ENCODE data around the gene PPARA.
"Not testable (repeated sequence)": the region's sequence is repeated elsewhere in the genome, so short reads cannot be mapped to it uniquely, and the experiment has no call there.

PPARA gene

DNA sequence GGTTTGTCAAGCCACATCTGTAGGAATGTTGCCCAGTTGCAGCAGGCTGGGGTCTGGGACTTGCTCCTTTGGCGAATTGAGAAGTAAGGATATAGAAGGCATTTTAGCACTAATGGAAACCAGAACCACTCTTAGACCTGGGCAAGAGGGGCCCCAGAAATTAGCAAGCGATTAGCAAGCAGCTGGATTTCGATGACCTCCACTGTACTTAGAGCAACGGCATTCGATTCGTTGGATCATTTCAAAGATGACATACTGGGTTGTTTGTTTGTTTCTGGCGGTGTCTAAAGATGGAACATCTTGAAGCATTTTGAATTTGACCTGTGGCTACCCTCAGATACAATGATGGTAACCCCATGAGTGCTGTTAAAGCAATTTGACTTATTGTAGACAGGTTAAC, 100.9 kb downstream of the PPARA start:
- no peak for DNase-seq

DNA sequence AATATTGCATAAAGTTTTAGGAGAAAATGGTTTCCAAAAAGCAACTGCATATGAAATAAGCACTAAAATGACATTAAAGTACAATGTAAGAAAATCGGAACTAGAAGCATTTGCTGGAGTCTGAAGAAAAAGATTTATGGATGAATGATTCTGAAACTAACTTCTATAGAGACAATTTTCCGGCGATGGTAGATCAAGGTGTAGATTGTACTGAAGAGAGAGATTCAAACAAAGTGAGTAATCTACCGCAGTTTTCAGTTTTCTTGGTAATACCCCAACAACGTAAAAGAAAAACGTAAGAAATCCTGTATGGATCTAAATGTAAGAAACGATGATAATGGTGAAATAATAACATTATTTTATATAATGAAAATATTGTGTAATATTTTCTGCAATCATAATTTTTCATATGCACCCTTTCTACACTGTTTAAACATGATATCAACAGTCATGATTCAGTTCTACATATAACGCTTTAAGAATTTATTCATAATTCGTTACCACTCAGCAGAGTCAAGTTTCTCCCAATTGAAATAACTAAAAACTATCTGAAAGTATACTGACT, 101.6 kb downstream of the PPARA start:
- DNase-seq = no peak

DNA sequence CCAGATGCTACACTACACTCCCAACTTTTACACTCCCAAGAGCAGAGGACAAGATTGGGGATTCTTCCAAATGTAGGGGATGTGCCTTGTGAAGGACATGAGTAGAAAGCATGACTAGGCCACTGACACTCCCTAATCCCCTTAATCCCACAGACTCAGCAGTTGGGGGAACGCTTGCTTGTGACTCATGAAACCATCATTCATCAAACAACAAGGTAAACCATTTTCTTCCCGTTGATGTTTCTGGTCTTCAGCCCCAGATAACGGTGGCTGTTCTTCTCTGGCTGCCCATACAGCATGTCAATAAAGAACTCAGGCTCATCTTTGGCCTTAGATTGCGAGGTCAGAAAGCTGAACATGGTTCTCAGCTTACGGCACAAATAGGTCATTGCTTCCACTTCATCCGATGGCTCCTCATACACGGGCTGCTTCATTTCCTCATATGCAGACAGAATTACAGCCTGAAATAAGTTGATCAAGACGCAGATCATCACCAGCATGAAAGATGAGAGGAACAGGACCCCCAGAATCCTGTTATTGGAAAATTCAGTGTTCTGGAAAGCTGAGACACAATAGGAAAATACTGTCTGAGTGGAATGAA, 106.1 kb downstream of the PPARA start:
- DNase-seq = no peak

DNA sequence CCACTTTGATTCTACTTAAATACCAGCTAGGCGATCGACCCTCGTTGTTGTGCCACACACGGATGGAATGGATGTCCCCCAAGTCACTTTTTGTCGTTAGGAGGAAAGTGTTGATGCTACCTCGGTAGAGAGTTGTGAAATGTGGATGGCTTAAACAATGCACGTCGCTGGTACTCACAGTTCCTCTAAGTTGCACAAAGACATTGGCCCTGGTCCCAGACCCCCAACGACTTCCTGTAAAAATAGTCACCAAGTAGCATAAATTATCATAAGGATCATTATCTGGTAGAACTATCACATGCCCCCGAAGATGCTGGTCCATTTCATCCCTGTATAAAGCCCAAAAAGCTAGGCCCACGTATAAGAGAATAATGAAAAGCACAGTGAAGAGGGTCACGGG, 109.0 kb downstream of the PPARA start:
- DNase-seq = no peak

- no peak for DNase-seq
Measured at GRCh38 chr22:46260038-46260437, 109.7 kb downstream of the PPARA start.

- DNase-seq = peak; percentile 54
Measured at GRCh38 chr22:46262449-46263215, 112.3 kb downstream of the PPARA start.

- DNase-seq = no peak
Measured at GRCh38 chr22:46263216-46263590, 112.9 kb downstream of the PPARA start, which contains the start of gene PKDREJ. TSS of gene PKDREJ (minus strand) at chr22:46263343. CDS start at chr22:46263322, 21 bp downstream.

GRCh38 chr22:46264520-46264919, 114.2 kb downstream of the PPARA start:
- DNase-seq = not testable (repeated sequence)

- not testable (repeated sequence) for DNase-seq
Measured at GRCh38 chr22:46265627-46266026, 115.3 kb downstream of the PPARA start.

GRCh38 chr22:46267431-46268279, 117.3 kb downstream of the PPARA start, which contains the start of gene TTC38:
TSS of gene TTC38 (plus strand) at chr22:46268008. CDS start at chr22:46268040, 32 bp downstream.
- peak; percentile 86 for DNase-seq

GRCh38 chr22:46269564-46269963, 119.2 kb downstream of the PPARA start:
- no peak for DNase-seq

DNA sequence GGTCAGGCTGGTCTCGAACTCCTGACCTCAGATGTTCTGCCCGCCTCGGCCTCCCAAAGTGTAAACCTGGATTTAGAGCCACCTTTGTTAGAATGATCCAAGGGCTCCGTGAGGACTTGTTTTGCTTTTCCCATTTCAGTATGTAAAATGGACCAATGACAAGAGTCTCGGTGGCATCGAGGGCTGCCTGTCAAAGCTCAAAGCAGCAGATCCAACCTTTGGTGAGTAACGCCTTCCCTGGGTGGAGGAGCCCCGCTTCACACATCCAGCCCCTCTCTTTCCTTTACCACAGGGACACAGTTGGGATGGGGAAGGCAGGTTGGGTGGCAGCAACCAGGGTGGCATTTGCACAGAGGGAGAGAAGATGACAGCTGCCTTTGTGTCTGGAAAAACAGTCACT, 121.9 kb downstream of the PPARA start:
- DNase-seq = no peak

DNA sequence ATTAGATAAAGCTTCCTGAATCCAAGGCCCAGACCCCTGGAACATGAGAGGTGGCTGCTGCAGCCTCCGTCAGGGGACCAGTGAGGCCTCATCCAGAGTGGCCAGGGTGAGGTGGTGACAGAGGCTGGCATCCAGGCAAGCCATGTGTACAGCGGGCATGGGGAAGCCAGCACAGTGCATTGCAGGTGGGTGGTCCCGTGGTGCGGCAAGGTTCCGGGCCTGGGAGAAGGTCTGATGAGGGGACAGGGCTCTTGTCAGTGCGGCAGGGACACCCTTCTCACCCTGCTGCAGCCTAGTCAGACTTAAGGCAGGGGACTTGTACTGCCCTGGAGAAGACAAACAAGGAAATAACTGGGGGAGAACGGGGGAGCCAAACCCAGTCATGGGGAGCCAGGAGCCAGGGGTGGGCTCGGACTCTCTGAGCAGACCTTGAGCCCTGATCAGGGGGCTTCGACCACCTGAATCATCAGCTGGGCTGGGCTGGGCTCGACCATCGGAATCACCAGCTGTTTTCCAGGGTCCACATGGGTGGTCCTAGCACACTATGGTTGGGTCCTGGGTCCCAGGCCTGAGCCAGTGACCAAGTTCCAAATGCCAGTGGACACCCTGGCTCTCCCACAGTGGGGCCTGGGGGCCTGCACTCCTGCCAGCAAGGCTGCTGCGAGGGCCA, 122.6 kb downstream of the PPARA start:
- DNase-seq = no peak

- peak; percentile 30 for DNase-seq
Measured at GRCh38 chr22:46273432-46274148, 123.3 kb downstream of the PPARA start.

DNA sequence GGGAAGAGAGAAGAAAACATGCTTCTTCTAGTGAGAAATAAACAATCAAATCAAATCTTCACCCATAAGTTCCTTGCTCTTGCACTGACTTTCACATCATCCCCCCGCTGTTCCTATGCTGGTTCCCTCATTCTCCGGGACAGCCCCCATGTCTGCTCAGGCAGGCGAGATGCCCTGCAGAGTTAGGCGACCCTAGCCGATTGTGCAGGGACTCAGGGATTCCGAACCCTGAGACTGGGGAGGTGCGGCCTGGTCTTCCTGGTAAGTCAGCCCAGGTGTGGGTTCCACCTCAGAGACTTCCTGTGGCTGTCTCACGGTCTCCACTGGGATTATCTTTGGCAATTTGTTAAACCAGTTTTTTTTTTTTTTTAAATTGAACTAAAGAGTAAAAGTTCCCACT, 124.1 kb downstream of the PPARA start:
- no peak for DNase-seq

- no peak for DNase-seq
Measured at GRCh38 chr22:46275455-46276122, 125.3 kb downstream of the PPARA start.

DNA sequence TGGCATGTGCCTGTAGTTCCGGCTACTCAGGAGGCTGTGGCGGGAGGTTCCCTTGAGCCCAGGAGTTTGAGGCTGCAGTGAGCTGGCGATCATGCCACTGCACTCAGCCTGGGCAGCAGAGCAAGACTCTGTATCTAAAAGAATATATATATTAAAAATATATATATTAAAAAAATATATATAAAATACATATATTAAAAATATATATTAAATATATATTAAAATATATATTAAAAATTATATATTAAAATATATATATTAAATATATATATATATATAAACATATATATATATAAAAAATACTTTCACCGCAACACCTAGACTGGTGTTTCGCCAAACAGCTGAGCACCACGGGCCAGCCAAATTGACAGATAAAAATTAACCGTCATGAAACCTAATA, 126.2 kb downstream of the PPARA start:
- DNase-seq = no peak

DNA sequence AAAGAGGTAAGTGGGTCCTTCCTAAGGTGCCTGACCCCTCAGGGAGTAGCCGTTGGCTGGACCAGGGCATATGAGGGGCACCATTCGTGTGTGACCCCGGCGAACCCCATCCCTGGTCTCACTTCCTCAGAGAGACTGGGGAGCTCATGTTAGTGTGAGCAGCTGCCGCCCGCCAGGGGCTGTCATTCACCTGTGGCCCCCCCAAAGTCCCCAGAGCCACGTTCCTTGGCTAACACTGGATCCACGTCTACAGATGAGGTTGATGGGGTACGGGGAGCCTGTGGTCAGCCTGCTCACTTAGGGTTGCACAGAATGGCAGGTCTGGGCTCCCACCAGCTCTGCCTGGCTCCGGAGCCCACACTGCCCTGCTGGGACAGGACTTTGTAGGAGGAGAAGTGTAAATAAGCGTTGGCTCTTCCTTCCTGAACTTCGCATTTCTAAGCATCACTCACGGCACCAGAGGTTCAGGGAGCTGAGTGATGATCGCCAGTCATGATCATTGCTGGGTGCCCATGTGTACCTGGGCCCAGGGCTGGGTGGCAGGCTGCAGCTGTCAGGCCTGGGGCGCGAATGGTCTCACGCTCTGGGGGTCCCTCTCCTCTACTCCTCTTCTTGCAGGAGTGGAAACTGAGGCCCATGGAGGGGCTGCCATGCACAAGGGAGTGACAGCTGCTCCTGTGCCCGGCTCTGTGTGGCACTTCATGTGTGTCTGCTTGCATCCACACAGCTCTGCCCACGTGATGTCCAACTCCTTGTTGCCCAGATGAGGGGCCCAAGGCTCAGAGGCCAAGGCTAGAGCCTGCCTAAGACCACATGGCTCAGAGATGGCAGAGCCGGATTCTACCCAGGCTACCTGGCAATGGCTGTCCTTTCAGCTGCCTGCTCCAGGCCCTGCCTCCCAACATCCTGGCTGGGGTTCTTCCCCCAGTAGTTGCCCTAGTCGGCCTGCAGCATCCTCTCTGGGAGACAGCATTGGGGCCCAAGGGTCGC, 128.6 kb downstream of the PPARA start:
- no peak for DNase-seq

DNA sequence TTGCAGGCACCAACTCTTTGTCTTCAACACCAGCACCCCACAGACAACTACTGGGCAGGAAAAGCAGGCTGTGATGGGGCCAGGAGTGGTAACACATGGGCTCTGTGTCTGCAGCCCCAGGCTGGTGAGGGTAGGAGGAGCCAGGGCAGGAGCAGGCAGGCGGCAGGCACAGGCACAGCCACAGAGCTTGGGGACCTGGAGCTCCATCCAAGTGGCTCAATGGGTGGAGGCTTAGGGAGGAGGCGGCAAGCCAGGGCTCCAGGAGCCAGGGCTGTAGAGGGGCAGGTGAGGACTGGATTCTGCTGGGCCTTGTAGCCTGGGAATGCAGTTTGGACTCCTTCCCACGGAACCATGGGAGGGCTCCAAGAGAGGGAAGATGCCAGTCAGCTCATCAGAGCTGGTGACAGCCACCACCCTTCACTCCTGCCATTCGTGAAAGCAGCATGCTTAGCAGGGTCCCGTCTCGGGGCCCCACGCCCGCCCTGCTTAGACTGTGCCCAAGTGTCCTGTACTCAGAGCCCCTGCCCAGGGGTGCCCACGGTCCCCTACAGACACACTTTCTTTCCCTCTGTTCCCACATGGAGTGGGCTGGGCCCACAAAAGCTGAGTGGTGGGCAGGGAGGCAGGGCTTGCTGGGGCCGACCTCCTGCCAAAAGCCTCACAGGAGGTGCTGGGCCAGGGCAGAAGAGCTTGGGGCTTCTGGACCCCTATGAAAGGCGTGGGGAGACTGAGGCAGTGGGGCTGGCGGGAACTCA, 129.9 kb downstream of the PPARA start:
- DNase-seq = no peak
